GM12873 (cell line): ENCODE measurements around the gene TNFRSF1B.

Experiments
- TF ChIP-seq, protein P1 (sequence below): IDR thresholded peaks from 2 replicates; pipeline ENCODE4 v1.5.1; 2012; ENCODE audit warnings: low read depth, mild to moderate bottlenecking, moderate library complexity, low read length, control low read depth; ENCODE audit not compliant: insufficient read depth; ENCODE audit errors: missing control alignments

TNFRSF1B gene

DNA sequence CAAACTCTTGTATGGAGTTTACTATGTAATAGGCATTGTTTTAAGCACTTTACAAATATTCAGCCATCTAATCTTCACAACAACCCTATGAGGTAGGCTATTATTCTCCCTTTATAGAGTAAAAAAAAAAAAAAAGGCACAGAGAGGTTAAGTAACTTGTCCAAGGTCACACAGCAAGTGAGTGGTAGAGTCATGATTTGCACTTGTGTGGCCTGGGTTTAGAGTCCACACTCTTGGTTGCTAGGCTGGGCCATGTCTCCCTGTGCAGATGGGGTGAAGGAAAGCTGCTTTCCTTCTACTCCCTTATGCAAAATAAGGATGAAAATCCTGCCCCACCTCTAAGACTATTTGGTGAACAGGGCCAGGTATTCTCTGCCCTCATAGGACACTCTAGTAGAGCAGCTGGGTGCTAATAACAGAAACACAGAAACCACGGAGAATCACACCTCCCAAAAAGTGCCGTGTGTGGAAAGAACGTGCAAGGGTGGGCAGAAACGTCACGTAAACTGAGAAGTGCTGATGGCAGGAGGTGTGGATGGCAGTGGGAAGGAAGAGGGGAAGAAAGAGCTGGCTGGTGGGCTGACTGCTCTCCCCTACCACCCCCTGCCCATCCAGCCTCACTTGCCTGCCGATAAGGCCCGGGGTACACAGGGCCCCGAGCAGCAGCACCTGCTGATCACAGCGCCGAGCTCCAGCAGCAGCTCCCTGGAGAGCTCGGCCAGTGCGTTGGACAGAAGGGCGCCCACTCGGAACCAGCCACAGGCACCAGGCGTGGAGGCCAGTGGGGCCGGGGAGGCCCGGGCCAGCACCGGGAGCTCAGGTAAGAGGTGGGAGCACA is 34.8 kb downstream of the TNFRSF1B start:
- TF ChIP-seq, protein P1, sequence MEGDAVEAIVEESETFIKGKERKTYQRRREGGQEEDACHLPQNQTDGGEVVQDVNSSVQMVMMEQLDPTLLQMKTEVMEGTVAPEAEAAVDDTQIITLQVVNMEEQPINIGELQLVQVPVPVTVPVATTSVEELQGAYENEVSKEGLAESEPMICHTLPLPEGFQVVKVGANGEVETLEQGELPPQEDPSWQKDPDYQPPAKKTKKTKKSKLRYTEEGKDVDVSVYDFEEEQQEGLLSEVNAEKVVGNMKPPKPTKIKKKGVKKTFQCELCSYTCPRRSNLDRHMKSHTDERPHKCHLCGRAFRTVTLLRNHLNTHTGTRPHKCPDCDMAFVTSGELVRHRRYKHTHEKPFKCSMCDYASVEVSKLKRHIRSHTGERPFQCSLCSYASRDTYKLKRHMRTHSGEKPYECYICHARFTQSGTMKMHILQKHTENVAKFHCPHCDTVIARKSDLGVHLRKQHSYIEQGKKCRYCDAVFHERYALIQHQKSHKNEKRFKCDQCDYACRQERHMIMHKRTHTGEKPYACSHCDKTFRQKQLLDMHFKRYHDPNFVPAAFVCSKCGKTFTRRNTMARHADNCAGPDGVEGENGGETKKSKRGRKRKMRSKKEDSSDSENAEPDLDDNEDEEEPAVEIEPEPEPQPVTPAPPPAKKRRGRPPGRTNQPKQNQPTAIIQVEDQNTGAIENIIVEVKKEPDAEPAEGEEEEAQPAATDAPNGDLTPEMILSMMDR, result no peak

DNA sequence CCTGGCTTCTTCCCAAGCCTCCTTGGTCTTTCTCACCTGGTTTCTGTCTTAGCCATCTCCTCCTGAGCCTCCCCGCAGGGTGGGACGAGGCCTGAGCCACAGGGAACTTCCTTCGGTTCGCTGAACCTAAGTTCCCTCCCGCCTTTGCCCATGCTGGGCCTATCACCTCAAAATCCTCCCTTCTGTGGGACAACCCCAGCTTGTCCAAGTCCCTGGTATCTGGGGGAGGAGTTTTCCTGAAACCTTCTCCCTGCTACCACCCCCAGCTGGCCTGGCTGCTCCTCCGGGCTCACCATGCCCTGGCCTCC is 35.4 kb downstream of the TNFRSF1B start:
- TF ChIP-seq, protein P1, result no peak

DNA sequence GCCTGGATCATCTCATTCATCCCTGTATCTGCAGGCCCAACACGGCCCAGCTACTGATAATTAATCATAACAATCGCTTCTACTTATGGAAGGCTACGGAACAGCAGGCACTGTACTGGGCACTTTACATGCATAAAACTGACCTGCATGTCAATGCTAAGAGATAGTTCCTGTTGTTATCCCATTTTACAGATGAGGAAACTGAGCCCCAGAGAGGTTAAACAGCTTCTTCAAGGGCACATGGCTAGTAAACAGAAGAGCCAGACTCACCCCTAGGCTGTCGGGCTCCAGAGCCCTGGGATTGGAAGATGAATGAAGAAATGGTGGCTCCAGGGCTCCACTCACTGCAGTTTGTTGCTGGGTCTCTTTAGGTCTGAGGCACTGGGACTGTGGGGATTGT is 35.8 kb downstream of the TNFRSF1B start:
- TF ChIP-seq, protein P1, result no peak

DNA sequence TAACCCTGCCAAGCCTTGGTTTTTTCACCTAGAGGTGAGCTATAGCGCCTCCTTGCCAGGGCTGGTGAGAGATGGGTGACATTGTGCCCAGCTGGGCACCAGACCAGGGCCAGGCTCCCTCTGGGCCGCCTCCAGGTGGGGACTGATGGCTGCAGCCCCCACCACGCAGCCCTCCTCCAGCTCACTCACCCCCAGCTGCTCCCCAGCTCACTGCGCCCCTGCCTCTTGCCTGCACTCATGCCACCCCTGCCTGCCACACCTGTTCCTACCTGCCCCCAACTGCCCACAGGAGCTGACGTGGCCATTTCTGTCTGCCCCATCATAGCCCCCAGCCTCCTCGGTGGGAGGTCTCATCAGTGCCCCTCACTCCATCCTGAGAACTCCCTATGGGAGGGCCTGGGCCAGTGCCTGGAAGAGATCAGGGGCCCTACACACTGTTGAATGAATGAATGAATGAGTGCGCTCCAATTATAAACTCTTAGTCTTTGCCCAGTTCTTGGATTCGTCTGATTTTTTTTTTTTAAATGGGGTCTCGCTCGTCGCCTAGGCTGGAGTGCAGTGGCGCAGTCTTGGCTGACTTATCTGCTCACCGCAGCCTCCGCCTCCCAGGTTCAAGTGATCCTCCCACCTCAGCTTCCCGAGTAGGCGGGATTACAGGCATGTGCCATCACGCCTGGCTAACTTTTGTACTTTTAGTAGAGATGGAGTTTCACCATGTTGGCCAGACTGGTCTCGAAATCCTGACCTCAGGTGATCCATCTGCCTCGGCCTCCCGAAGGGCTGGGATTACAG is 36.6 kb downstream of the TNFRSF1B start:
- TF ChIP-seq, protein P1, result no peak

GRCh38 chr1:12204140-12204539 is 37.3 kb downstream of the TNFRSF1B start:
- TF ChIP-seq, protein P1, result no peak

- TF ChIP-seq, protein P1, result no peak
Measured at GRCh38 chr1:12204754-12205658, 38.2 kb downstream of the TNFRSF1B start.
